Hematopoietic multipotent progenitor cell treated with erythropoietin and hydrocortisone succinate and interleukin-3 and kit ligand, for 17 days (in vitro differentiated cells): Measurements from ENCODE around the gene MTARC2.

Experiments
- DNase-seq: peaks from one replicate; pipeline ENCODE4 v3.0.0-alpha.2; 2015; ENCODE audit warnings: low spot score

MTARC2 gene

DNA sequence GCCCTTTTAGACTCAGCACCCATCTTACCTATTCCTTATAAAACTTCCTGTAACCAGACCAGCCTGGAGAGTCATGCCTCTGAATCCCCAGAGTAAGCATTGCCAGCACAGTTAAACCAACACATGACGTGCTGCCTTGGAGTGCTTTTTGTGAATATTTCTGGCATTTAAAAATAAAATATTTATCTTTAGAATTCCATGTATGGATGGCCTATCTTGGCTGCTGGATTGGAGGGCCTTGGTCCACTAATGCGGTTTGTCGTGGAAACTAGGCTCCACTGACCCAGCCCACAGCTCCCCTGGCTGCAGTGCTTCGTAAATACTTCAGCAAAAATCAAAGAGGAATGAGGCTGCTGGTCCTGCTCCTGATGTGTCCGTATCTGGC lies 56.1 kb downstream of the MTARC2 start:
- no peak for DNase-seq

DNA sequence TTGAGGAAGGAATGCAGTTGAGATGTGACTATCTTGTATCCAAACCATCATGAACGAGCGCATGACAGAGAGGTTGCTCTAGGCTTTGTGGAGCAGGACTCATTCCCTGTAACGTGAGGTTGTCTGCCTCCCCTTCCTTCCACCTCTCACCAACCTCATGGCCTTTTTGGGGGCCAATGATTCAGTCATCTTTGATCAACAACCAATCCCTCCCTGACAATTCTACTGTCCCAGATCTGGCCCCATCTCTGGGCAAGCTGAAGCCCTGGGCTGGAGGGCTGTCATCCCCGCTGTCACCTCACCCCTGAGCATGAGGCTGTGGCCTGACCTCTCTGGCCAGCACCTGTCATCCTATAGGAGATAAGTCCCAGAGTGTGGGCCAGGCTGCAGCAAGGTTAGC lies 58.3 kb downstream of the MTARC2 start:
- DNase-seq = no peak

- no peak for DNase-seq
Observed at GRCh38 chr1:220807726-220808125, 59.6 kb downstream of the MTARC2 start.

DNA sequence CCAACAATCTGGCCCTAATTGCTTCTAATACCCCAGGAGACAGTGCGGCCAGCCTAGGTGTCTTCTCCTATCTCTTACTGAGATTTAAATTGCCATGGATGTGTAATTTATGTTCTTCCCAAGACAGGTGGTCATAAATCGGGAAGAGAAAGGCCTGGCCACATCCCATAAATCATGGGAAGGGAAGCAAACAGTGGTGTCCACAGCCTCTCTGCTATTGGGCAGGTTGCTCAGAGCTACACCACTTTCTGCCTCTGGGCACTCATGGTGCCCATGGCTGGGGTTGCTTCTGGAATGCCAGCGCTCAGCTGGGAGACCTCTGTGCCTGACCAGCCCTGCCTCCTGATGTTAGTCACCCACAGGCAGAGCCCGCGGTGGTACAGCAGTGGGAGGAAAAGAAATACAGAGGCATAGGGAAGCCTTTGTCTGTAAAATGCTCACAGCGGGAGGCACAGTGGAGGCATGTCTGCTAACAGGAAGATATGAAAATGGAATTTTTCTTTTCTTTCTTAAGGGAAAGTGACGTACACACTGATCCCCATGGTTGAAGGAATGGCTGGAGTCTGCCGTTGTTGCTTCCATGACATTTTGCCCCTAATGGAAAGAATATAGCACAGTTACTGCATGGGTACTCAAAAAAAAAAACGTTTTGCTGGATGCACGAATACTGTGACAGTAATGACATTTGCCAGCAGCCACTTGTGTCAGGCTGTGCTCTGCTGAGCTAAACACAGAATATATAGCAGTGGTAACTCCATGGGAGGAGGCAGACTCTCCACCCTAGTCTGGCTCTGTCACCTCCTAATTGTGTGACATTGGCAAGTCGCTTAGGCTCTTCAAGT lies 60.4 kb downstream of the MTARC2 start:
- no peak for DNase-seq

GRCh38 chr1:220809187-220809550 lies 61.0 kb downstream of the MTARC2 start:
- DNase-seq = no peak

DNA sequence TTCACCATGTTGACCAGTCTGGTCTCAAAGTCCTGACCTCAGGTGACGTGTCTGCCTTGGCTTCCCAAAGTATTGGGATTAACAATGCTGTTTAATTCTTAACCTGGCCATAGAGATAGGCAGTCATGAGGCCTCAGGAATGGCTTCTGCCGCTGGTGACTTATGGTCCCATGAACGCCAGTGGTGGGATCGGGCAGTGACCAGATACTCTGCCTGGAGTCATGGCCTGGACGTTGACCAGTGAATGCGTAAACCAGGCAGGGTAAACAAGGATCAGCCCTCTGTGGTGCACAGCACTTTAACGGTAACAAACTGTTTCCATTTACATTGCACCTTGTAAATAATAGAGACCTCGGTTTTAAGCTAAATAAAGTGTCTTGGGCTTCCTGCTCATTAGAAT lies 61.6 kb downstream of the MTARC2 start:
- DNase-seq = no peak

- peak; percentile 58 for DNase-seq
Observed at GRCh38 chr1:220810179-220810653, 62.1 kb downstream of the MTARC2 start.

DNA sequence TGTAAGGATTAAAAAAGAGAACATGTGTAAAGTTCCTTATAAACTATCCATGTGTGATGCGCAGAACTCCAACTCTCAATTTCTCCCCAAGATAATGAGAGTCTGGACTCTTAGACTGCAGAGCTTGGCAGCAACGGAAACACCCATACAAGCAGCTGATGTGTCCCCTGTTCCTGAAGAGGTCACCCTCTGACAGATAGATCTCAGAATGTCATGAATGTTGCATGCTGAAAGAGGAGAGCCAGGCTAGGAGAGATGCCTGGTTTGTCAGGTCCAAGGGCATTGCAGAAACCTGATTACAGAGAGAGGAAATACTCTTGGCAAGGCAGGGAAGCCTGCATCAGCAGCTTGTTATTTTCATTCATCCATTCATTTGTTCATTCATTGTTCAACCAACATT lies 62.8 kb downstream of the MTARC2 start:
- no peak for DNase-seq

DNA sequence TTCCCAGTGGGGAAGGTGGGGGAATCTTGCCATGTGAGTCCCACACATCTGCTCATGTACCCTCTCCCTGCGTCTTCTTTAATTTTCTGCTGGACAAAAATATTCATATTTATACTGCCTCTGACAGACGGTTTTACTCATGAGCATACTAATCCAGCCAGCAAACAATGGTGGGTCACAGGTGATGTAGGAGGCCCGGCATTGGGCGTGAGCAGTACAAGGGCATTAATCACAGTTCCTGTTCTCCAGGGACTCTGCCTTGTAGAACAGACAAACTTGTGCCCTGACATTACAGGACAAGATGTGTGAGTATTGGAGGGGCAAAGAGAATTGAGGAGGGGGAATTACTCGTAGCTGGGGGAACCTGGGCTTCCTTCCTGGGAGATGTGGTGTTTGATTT lies 63.6 kb downstream of the MTARC2 start:
- DNase-seq = no peak

DNA sequence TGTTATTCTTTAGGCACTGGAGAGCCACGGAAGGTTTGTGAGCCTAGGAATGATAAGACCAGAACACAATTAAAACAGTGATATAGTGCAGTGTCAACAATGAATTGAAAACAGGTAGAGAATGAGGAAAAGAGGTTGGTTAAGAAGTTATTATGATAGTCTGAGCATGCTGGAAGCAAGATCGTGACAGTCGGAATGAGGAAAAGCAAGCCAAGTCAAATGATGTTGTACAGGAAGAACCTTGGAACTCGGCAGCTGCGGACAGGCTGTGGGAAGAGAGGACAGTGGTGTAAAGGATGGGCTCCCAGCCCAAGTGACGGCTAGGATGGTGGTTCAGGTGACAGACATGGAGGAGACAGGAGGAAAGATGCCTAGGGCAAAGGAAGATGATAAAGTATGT lies 64.2 kb downstream of the MTARC2 start:
- no peak for DNase-seq

- DNase-seq = no peak
Observed at GRCh38 chr1:220813013-220813412, 64.9 kb downstream of the MTARC2 start.

- DNase-seq = no peak
Observed at GRCh38 chr1:220815409-220815808, 67.3 kb downstream of the MTARC2 start.

DNA sequence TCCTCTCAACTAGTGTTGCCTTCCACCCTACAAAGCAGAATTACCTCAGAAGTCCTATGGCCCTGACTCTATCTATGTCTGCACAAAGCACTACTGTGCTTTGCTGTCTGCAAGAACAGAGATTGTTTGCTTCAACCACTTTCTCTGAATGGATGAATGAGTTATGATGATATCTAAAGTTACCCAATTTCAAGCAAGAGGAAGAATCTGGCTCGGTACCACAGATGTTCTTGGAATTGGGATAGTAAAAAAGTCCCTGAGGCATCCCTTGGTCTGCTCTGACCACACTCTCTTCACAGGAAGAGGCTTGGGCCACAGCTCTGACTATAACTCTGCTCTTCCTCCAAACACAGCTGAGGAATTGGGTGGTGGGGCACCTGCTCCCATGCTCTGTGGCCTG lies 69.8 kb downstream of the MTARC2 start:
- DNase-seq = no peak

GRCh38 chr1:220818421-220819173 lies 70.5 kb downstream of the MTARC2 start:
- DNase-seq = no peak

DNA sequence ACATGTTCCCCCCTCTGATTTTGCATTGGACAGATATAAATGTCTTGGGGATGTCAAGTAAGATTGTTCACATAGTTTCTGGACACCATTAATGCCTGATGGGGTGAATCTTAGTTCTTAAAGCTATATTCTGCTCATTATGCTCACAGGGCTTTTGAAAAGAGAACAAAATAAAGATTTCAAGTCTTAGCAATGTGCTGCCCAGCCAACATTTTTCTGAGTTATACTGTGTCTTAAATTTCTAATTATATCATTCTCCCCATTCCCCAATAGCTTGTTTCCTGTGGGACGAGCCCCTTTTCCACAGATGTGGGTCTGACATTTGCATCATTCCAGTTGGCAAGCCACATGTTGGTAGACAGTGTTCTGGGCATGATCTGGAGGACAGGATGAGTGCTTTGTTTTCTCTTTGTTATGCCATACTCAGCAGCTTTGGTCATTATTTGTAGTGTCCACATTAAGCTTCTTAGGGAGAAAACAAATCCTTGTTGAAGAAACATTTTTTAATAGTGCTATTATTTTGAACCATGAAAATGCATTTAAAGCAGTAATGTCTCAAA lies 71.4 kb downstream of the MTARC2 start:
- DNase-seq = no peak

GRCh38 chr1:220824031-220824989 lies 76.2 kb downstream of the MTARC2 start:
- no peak for DNase-seq

- DNase-seq = no peak
Observed at GRCh38 chr1:220825819-220826551, 77.9 kb downstream of the MTARC2 start.

GRCh38 chr1:220826729-220827128 lies 78.6 kb downstream of the MTARC2 start:
- no peak for DNase-seq

- no peak for DNase-seq
Observed at GRCh38 chr1:220827445-220828178, 79.5 kb downstream of the MTARC2 start.

GRCh38 chr1:220828179-220828490 lies 80.0 kb downstream of the MTARC2 start:
- DNase-seq = no peak
